ENCODE results near the gene SPATC1L. TPM values are rescaled to one million over a fixed set of nuclear protein-coding genes. Genes with fewer than 3 reads are reported as not detected.

SPATC1L gene
- total and polyA plus RNA-seq, 2 donors (not counting 3 experiments of a cell fraction or from before 2014, with no cell fraction given): 11.5 to 15.3 TPM

GRCh38 chr21:46182548-46183336 lies 1.5 kb downstream of the SPATC1L start:
- no peak overlapping the region for H2AFZ ChIP-seq (ENCODE audit: low read depth, low read length)
- H3K79me2 ChIP-seq (ENCODE audit: control insufficient read depth, insufficient read depth, low read length): no peaks in the 10 kb centered on the region
- no TSS peak for BruUV-seq (replicated peaks)
- peaks cover 9% of the 10 kb centered on the region for H3K4me1 ChIP-seq (ENCODE audit: control insufficient read depth, extremely low read depth, insufficient read depth, low read length)
- no peaks in the 10 kb centered on the region for H3K36me3 ChIP-seq (ENCODE audit: control insufficient read depth in 2 of 2, extremely low read depth in 1 of 2, insufficient read depth in 2 of 2, low read length in 2 of 2)
- no peaks in the 10 kb centered on the region for H4K20me1 ChIP-seq (replicated peaks; ENCODE audit: control insufficient read depth, extremely low read depth, insufficient read depth, low read length)
- intact Hi-C loops (cut with micrococcal nuclease): no loop called here
- H3K9me3 ChIP-seq (replicated peaks; ENCODE audit: control insufficient read depth, insufficient read depth, low read length): no peaks in the 10 kb centered on the region
- TF ChIP-seq, protein P1, sequence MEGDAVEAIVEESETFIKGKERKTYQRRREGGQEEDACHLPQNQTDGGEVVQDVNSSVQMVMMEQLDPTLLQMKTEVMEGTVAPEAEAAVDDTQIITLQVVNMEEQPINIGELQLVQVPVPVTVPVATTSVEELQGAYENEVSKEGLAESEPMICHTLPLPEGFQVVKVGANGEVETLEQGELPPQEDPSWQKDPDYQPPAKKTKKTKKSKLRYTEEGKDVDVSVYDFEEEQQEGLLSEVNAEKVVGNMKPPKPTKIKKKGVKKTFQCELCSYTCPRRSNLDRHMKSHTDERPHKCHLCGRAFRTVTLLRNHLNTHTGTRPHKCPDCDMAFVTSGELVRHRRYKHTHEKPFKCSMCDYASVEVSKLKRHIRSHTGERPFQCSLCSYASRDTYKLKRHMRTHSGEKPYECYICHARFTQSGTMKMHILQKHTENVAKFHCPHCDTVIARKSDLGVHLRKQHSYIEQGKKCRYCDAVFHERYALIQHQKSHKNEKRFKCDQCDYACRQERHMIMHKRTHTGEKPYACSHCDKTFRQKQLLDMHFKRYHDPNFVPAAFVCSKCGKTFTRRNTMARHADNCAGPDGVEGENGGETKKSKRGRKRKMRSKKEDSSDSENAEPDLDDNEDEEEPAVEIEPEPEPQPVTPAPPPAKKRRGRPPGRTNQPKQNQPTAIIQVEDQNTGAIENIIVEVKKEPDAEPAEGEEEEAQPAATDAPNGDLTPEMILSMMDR (IDR thresholded peaks at IDR 0.05; ENCODE audit: extremely low read depth in 1 of 2, insufficient read depth in 1 of 2, low read depth in 1 of 2, low read length in 2 of 2): no peak
- TF ChIP-seq POLR2AphosphoS5 (IDR thresholded peaks at IDR 0.05; ENCODE audit: insufficient read depth, low read depth, low read length) (no peak), JUN (IDR thresholded peaks at IDR 0.05; ENCODE audit: borderline replicate concordance, insufficient read depth, insufficient read length, low read depth) (no peak), EZH2 (IDR thresholded peaks at IDR 0.05; ENCODE audit: borderline replicate concordance, low read depth, low read length, severe bottlenecking) (no peak), MYC (IDR thresholded peaks at IDR 0.05; ENCODE audit: low read depth, low read length) (no peak), MAX (IDR thresholded peaks at IDR 0.05; ENCODE audit: insufficient read depth, insufficient read length) (no peak), GATA2 (IDR thresholded peaks at IDR 0.05; ENCODE audit: insufficient read depth, insufficient read length, low read depth, low read length) (no peak), POLR2A (IDR thresholded peaks at IDR 0.05; ENCODE audit: low read depth, low read length) (no peak), FOS (IDR thresholded peaks at IDR 0.05; ENCODE audit: borderline replicate concordance, insufficient read depth, low read length) (no peak)
- no peaks in the 10 kb centered on the region for H3K9me1 ChIP-seq (replicated peaks; ENCODE audit: control insufficient read depth, extremely low read depth, insufficient read depth, low read length)
- H3K4me2 ChIP-seq (ENCODE audit: insufficient read depth, low read length): no peak overlapping the region
- CTCF ChIA-PET: no interaction called here
- dilution Hi-C loops (cut with MboI; ENCODE audit: extremely low pct_ligation_motif_present, low sequenced_read_pairs): no loop called here
- no peak for FAIRE-seq
- H3K4me3 ChIP-seq (replicated peaks in 1 of 3; ENCODE audit: insufficient read depth in 1 of 3, low read depth in 1 of 3, low read length in 3 of 3): no peak overlapping the region
- no peak overlapping the region for H3K27ac ChIP-seq (ENCODE audit: insufficient read depth, low read depth, low read length)
- no peak overlapping the region for H3K9ac ChIP-seq (replicated peaks; ENCODE audit: extremely low read depth, insufficient read depth, low read length)
- H3K27me3 ChIP-seq (ENCODE audit: control insufficient read depth in 2 of 2, insufficient read depth in 2 of 2, low read length in 2 of 2): no peaks in the 10 kb centered on the region
- POLR2A ChIA-PET: no interaction called here
- DNase-seq (ENCODE audit: low read depth, low spot score): no peak
